A549 (cell line): ENCODE data around the gene BAIAP2L1. TPM values are rescaled to one million over a fixed set of nuclear protein-coding genes. Genes with fewer than 3 reads are reported as not detected.

Source experiments
- ATAC-seq, 2 experiments: fragments of 200-7000 bp in 1 of 2; fragments of >200 bp in 1 of 2; cut with Nextera tagmentation in 1 of 2; cut with Tn5 transposase in 1 of 2; 3 replicates each; pipeline versions ENCODE4 v1.8.0 to v1.9.1; 2018 to 2020; ENCODE audit warnings: mild to moderate bottlenecking in 1 of 2, moderate library complexity in 1 of 2
- CTCF ChIA-PET: fragments of 300-600 bp; sonication (Branson Sonifier 250); formaldehyde crosslinking; extraction: SDS; loops from one replicate; lab custom pipeline; 2021; ENCODE audit warnings: antibody characterized with exemption, inconsistent platforms; lab: Yijun Ruan, JAX
- POLR2A ChIA-PET: fragments of 350-600 bp; formaldehyde crosslinking; extraction: SDS; loops from one replicate; lab custom pipeline; 2021; ENCODE audit warnings: antibody characterized with exemption, inconsistent platforms; lab: Yijun Ruan, JAX
- DNase-seq, 2 experiments: peaks; one replicate each; pipeline versions ENCODE4 v3.0.0 to v3.0.0-alpha.2; 2011 to 2016; ENCODE audit warnings: low read depth in 1 of 2, low spot score in 1 of 2
- FAIRE-seq: peaks from 2 replicates; lab custom pipeline; 2011; peaks lifted over from hg19 to GRCh38; lab: Jason Lieb, UNC
- H3K27ac ChIP-seq, 2 experiments: fragments of >200 bp; sonication (Bioruptor Twin); formaldehyde crosslinking; 3 replicates each; pipeline ENCODE4 v1.5.1; 2016 to 2017
- H3K4me1 ChIP-seq: fragments of >200 bp; sonication (Bioruptor Twin); formaldehyde crosslinking; 3 replicates; pipeline ENCODE4 v1.6.1; 2016
- H3K4me2 ChIP-seq: fragments of >200 bp; sonication (Bioruptor Twin); formaldehyde crosslinking; 3 replicates; pipeline ENCODE4 v1.6.1; 2016
- H3K4me3 ChIP-seq: fragments of >200 bp; sonication (Bioruptor Twin); formaldehyde crosslinking; 3 replicates; pipeline ENCODE4 v1.5.1; 2016
- H3K9me3 ChIP-seq: fragments of >200 bp; sonication (Bioruptor Twin); formaldehyde crosslinking; 3 replicates; pipeline ENCODE4 v1.6.1; 2016
- CBX2 ChIP-seq: fragments of 200-600 bp; sonication (generic); IDR thresholded peaks from 2 replicates; pipeline ENCODE4 v1.6.1; 2016; ENCODE audit warnings: low read depth, mild to moderate bottlenecking, borderline replicate concordance
- CEBPB ChIP-seq, 2 experiments: fragments of >200 bp in 1 of 2; sonication (Bioruptor Twin) in 1 of 2; formaldehyde crosslinking in 1 of 2; IDR thresholded peaks; 2 replicates each; pipeline ENCODE4 v1.6.1; 2012 to 2016
- CHD4 ChIP-seq: fragments of 200-600 bp; sonication (generic); IDR thresholded peaks from 2 replicates; pipeline ENCODE4 v1.6.1; 2016; ENCODE audit warnings: antibody characterized with exemption, mild to moderate bottlenecking, borderline replicate concordance
- EHMT2 ChIP-seq: fragments of 200-600 bp; sonication (generic); IDR thresholded peaks from 2 replicates; pipeline ENCODE4 v1.6.1; 2016; ENCODE audit warnings: antibody characterized with exemption, low read depth, mild to moderate bottlenecking, moderate library complexity
- EP300 ChIP-seq, 2 experiments: fragments of >200 bp; sonication (Bioruptor Twin); formaldehyde crosslinking; IDR thresholded peaks; 2 replicates in 1 of 2; 3 replicates in 1 of 2; pipeline ENCODE4 v1.6.1; 2016 to 2017
- FOSL2 ChIP-seq, 2 experiments: fragments of 450-650 bp in 1 of 2; fragments of >200 bp in 1 of 2; sonication (Bioruptor Twin) in 1 of 2; formaldehyde crosslinking; IDR thresholded peaks; 2 replicates each; pipeline versions ENCODE4 v1.5.0 to v1.6.1; 2016 to 2020; ENCODE audit warnings: mild to moderate bottlenecking in 1 of 2, moderate library complexity in 1 of 2
- GATA3 ChIP-seq: IDR thresholded peaks from 2 replicates; pipeline ENCODE4 v1.6.1; 2012; ENCODE audit warnings: borderline replicate concordance
- HDAC2 ChIP-seq: fragments of 200-600 bp; sonication (generic); IDR thresholded peaks from 2 replicates; pipeline ENCODE4 v1.6.1; 2016
- HES2 ChIP-seq: fragments of >200 bp; sonication (Bioruptor Twin); formaldehyde crosslinking; IDR thresholded peaks from 2 replicates; pipeline ENCODE4 v1.6.1; 2016
- HOXB13 ChIP-seq: fragments of 250-450 bp; sonication (Bioruptor Pico); IDR thresholded peaks from 2 replicates; pipeline ENCODE4 v1.5.0; 2020; ENCODE audit warnings: low read depth, mild to moderate bottlenecking, moderate library complexity
- JUN ChIP-seq, 2 experiments: fragments of >200 bp; sonication (Bioruptor Twin); formaldehyde crosslinking; IDR thresholded peaks; 2 replicates in 1 of 2; 3 replicates in 1 of 2; pipeline ENCODE4 v1.6.1; 2016 to 2017
- JUNB ChIP-seq: fragments of >200 bp; sonication (Bioruptor Twin); formaldehyde crosslinking; IDR thresholded peaks from 2 replicates; pipeline ENCODE4 v1.6.1; 2016
- KDM1A ChIP-seq: fragments of 200-600 bp; sonication (generic); IDR thresholded peaks from 2 replicates; pipeline ENCODE4 v1.6.1; 2016; ENCODE audit warnings: low read depth, mild to moderate bottlenecking
- MAFK ChIP-seq: fragments of 450-650 bp; IDR thresholded peaks from 2 replicates; pipeline ENCODE4 v1.6.1; 2014; ENCODE audit not compliant: partially characterized antibody
- MAX ChIP-seq: IDR thresholded peaks from 2 replicates; pipeline ENCODE4 v1.6.1; 2012
- MYC ChIP-seq: IDR thresholded peaks from 2 replicates; pipeline ENCODE4 v1.6.1; 2012; ENCODE audit warnings: mild to moderate bottlenecking, inconsistent platforms, low read length, improper control_type of control experiment, borderline replicate concordance
- PBX3 ChIP-seq: IDR thresholded peaks from 2 replicates; pipeline ENCODE4 v1.6.1; 2012
- POLR2AphosphoS2 ChIP-seq: conservative IDR thresholded peaks from 2 replicates; pipeline ENCODE4 v1.6.1; 2012; ENCODE audit warnings: low read length, improper control_type of control experiment, inconsistent platforms
- RFX5 ChIP-seq: fragments of 450-650 bp; IDR thresholded peaks from 2 replicates; pipeline ENCODE4 v1.7.1; 2014; ENCODE audit warnings: antibody characterized with exemption, mild to moderate bottlenecking, moderate library complexity
- ZNF302 ChIP-seq: fragments of 250-450 bp; sonication (Bioruptor Pico); IDR thresholded peaks from 2 replicates; pipeline ENCODE4 v1.9.0; 2021; ENCODE audit warnings: inconsistent platforms, mild to moderate bottlenecking, moderate library complexity
- WGBS: methylation state at CpG from one replicate; pipeline ENCODE4 v1.1.6; 2017; ENCODE audit errors: missing lambda C conversion rate; 5-methylcytosine and 5-hydroxymethylcytosine counted together
- polyA plus RNA-seq, 4 experiments: library from polyadenylated mRNA; depleted of rRNA in 3 of 4; stranded (reverse); fragments of >200 nt; fragmentation: RNase III in 1 of 4; extraction: RNeasy Plus Mini Kit Qiagen cat#74134 plus additional on column Dnase treatment in 1 of 4; gene quantifications; 2 replicates in 3 of 4; 3 replicates in 1 of 4; pipeline ENCODE4 v1.2.3, GENCODE V29; 2011 to 2017
- TF ChIP-seq, protein P1 (sequence below): fragments of >200 bp; sonication (Bioruptor Twin); formaldehyde crosslinking; IDR thresholded peaks from 3 replicates; pipeline ENCODE4 v1.5.1; 2016
- TF ChIP-seq, protein P2 (sequence below): fragments of 150-350 bp; IDR thresholded peaks from 2 replicates; pipeline ENCODE4 v1.6.1; 2014; ENCODE audit warnings: low read depth, mild to moderate bottlenecking, low read length
- TF ChIP-seq, protein P3 (sequence below): IDR thresholded peaks from 2 replicates; pipeline ENCODE4 v1.6.1; 2012; ENCODE audit warnings: low read depth, borderline replicate concordance
- TF ChIP-seq, protein P4 (sequence below): fragments of 450-650 bp; IDR thresholded peaks from 2 replicates; pipeline ENCODE4 v1.6.1; 2014; ENCODE audit warnings: antibody characterized with exemption

BAIAP2L1 gene
- polyA plus RNA-seq, 2 of the 4 experiments (the other 2 are of a cell fraction), result 39.4 to 89.3 TPM

- TF ChIP-seq KDM1A, result no peak
These were observed 120.6 kb downstream of the BAIAP2L1 start (continued) for GRCh38 chr7:98280296-98280695.

DNA sequence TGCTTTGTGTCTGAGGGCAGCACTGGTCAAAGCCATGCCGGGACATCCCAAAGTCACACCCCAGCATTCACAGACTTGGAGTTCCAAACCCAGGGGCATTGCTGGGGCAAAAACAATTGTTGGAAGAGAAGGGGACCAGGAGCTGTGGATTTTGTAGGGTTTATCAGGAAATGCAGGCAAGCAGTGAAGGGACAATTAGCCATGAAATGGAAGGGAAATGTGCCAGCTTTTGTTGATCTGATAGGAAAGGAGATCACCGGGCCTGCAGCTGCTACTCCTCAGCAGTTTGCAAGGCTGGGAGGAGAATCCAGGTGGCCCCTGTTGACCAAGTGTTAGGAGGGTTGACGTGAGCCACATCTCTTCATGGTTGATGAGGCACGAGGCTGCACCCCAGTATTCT, 122.0 kb downstream of the BAIAP2L1 start:
- POLR2A ChIA-PET, result no interaction called here
- 90% methylated on average over 4 of the region's 4 CpGs for WGBS
- FAIRE-seq, result no peak

GRCh38 chr7:98278408-98278807, 122.5 kb downstream of the BAIAP2L1 start:
- no peak for DNase-seq
- Histone ChIP-seq H3K4me1 (peaks cover 44% of the 10 kb centered on the region), H3K4me3 (no peak overlapping the region), H3K9me3 (no peaks in the 10 kb centered on the region), H3K4me2 (peak overlapping the region; percentile 7; the same call in 1 of the 3 replicates), H3K27ac (peak overlapping the region; percentile 9 to 33; a peak in 3 of 6 replicates)
- TF ChIP-seq HES2 (no peak), CBX2 (no peak), EP300 (IDR thresholded peaks at IDR 0.05) (no peak), FOSL2 (IDR thresholded peaks at IDR 0.05) (no peak), FOSL2 (CRISPR knock-in tag; IDR thresholded peaks at IDR 0.05) (no peak), CHD4 (no peak), PBX3 (no peak), EHMT2 (no peak)
- TF ChIP-seq, protein P1, sequence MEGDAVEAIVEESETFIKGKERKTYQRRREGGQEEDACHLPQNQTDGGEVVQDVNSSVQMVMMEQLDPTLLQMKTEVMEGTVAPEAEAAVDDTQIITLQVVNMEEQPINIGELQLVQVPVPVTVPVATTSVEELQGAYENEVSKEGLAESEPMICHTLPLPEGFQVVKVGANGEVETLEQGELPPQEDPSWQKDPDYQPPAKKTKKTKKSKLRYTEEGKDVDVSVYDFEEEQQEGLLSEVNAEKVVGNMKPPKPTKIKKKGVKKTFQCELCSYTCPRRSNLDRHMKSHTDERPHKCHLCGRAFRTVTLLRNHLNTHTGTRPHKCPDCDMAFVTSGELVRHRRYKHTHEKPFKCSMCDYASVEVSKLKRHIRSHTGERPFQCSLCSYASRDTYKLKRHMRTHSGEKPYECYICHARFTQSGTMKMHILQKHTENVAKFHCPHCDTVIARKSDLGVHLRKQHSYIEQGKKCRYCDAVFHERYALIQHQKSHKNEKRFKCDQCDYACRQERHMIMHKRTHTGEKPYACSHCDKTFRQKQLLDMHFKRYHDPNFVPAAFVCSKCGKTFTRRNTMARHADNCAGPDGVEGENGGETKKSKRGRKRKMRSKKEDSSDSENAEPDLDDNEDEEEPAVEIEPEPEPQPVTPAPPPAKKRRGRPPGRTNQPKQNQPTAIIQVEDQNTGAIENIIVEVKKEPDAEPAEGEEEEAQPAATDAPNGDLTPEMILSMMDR, result no peak
- TF ChIP-seq, protein P2, sequence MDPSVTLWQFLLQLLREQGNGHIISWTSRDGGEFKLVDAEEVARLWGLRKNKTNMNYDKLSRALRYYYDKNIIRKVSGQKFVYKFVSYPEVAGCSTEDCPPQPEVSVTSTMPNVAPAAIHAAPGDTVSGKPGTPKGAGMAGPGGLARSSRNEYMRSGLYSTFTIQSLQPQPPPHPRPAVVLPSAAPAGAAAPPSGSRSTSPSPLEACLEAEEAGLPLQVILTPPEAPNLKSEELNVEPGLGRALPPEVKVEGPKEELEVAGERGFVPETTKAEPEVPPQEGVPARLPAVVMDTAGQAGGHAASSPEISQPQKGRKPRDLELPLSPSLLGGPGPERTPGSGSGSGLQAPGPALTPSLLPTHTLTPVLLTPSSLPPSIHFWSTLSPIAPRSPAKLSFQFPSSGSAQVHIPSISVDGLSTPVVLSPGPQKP, result no peak
- FAIRE-seq, result no peak
- WGBS, result 80% methylated on average over 5 of the region's 5 CpGs
- POLR2A ChIA-PET, result no interaction called here
- CTCF ChIA-PET, result interaction anchor here (0.8 to 1.4 kb wide), 2 partner anchors 10 to 123 kb away, joined by 3 to 4 read pairs; partner anchors contain the start of gene BAIAP2L1
- peak; percentile 3 to 10; a peak in 3 of 6 replicates for ATAC-seq

More for the DNA sequence above, 122.0 kb downstream of the BAIAP2L1 start:
- TF ChIP-seq ZNF302 (no peak), HDAC2 (no peak), POLR2AphosphoS2 (no peak), HES2 (no peak)
- TF ChIP-seq, all 56 proteins: peak for 0
- ATAC-seq, result no peak
- Histone ChIP-seq H3K27ac (peak overlapping the region; percentile 9 to 33; a peak in 3 of 6 replicates), H3K4me2 (peak overlapping the region; percentile 7; the same call in 1 of the 3 replicates), H3K4me1 (peaks cover 49% of the 10 kb centered on the region), H3K4me3 (no peak overlapping the region), H3K9me3 (no peaks in the 10 kb centered on the region)
- CTCF ChIA-PET, result interaction anchor here (0.8 to 1.4 kb wide), 2 partner anchors 11 to 122 kb away, joined by 3 to 4 read pairs; partner anchors contain the start of gene BAIAP2L1
- no peak for DNase-seq

DNA sequence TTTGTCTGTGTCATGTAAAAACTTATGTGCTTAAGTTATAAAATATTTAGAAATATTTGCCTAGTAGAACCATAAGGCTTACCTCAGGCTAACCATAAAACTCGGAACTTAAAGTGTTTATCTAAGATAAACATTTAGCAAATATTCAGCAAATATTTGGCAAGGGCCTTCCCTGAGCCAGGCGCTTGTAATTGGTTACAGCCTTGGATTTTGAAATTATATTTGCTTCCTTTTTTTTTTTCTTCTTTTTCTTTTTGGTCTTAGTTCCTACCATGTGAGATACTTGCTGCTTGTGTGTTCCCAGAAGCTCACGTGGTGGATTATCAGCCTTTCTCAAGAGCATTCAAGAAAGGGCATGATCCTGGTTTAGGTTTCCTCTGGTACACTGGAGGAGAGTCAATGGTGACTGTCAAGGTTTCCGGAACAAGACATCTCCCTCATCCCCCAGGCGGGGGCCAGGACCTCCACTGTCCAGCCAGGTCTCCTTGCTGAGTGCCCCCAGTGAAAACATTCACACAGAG, 124.6 kb downstream of the BAIAP2L1 start:
- Histone ChIP-seq H3K27ac (peak overlapping the region; percentile 45 to 77), H3K4me1 (peaks cover 34% of the 10 kb centered on the region), H3K9me3 (no peaks in the 10 kb centered on the region), H3K4me2 (peak overlapping the region; percentile 41), H3K4me3 (no peak overlapping the region)
- peak in 1 of 2 experiments; percentile 82 for DNase-seq
- TF ChIP-seq GATA3, result peak; percentile 38; the same call in 1 of the 2 replicates
- no peak for TF ChIP-seq RFX5
- no peak for TF ChIP-seq MYC
- peak; percentile 32 to 49; a peak in 1 of 5 replicates for TF ChIP-seq JUN (IDR thresholded peaks at IDR 0.05)
- TF ChIP-seq HOXB13 (CRISPR knock-in tag), result no peak
- TF ChIP-seq FOSL2 (IDR thresholded peaks at IDR 0.05), result no peak
- TF ChIP-seq FOSL2 (CRISPR knock-in tag; IDR thresholded peaks at IDR 0.05), result no peak
- no peak for TF ChIP-seq JUNB
- peak; percentile 22 for TF ChIP-seq MAFK
- TF ChIP-seq CEBPB (IDR thresholded peaks at IDR 0.05), result peak; percentile 42 to 68; a peak in 3 of 4 replicates
- TF ChIP-seq, protein P3, sequence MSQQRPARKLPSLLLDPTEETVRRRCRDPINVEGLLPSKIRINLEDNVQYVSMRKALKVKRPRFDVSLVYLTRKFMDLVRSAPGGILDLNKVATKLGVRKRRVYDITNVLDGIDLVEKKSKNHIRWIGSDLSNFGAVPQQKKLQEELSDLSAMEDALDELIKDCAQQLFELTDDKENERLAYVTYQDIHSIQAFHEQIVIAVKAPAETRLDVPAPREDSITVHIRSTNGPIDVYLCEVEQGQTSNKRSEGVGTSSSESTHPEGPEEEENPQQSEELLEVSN, result no peak
- peak in 1 of 2 experiments; percentile 11; a peak in 1 of 5 replicates for TF ChIP-seq EP300 (IDR thresholded peaks at IDR 0.05)
- TF ChIP-seq MAX, result no peak
- TF ChIP-seq, protein P4, sequence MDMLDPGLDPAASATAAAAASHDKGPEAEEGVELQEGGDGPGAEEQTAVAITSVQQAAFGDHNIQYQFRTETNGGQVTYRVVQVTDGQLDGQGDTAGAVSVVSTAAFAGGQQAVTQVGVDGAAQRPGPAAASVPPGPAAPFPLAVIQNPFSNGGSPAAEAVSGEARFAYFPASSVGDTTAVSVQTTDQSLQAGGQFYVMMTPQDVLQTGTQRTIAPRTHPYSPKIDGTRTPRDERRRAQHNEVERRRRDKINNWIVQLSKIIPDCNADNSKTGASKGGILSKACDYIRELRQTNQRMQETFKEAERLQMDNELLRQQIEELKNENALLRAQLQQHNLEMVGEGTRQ, result peak; percentile 46; the same call in 1 of the 2 replicates
- CTCF ChIA-PET, result no interaction called here
- POLR2A ChIA-PET, result no interaction called here
- 33% methylated on average over 5 of the region's 5 CpGs for WGBS
- FAIRE-seq, result no peak
- peak; percentile 6 to 61; a peak in 3 of 6 replicates for ATAC-seq
